Stimulated activated effector memory CD8-positive, alpha-beta T cell treated with anti-CD3 and anti-CD28 coated beads, Interleukin-12 subunit alpha, Interleukin-12 subunit beta, amount 100 ng/mL, for 72 hours (primary cell): Measurements from ENCODE around the gene UTP3.
"Not testable (repeated sequence)": the region's sequence is repeated elsewhere in the genome, so short reads cannot be mapped to it uniquely, and the experiment has no call there.

Experiments
- ATAC-seq: fragments of 150-1000 bp; cut with Tn5 transposase; 2 replicates; pipeline ENCODE4 v1.10.0; 2021
- DNase-seq, 2 donors: peaks; one replicate each; pipeline ENCODE4 v3.0.0; 2021 to 2022; ENCODE audit warnings: low spot score in 2 of 2
- H3K27ac Mint-ChIP-seq: one replicate; pipeline ENCODE4 v1.8.0; 2022; ENCODE audit warnings: mild to moderate bottlenecking, mixed read lengths
- H3K36me3 Mint-ChIP-seq: one replicate; pipeline ENCODE4 v1.8.0; 2022; ENCODE audit warnings: mild to moderate bottlenecking, mixed read lengths
- H3K4me1 Mint-ChIP-seq: one replicate; pipeline ENCODE4 v1.8.0; 2022; ENCODE audit warnings: mixed read lengths
- H3K4me3 Mint-ChIP-seq: one replicate; pipeline ENCODE4 v1.8.0; 2022; ENCODE audit warnings: mild to moderate bottlenecking, mixed read lengths
- H3K9me3 Mint-ChIP-seq: one replicate; pipeline ENCODE4 v1.8.0; 2022; ENCODE audit warnings: mixed read lengths

Gene UTP3

GRCh38 chr4:70722199-70722791 is 34.0 kb downstream of the UTP3 start:
- DNase-seq (no peak), ATAC-seq (peak; percentile 76)
- Mint-ChIP-seq H3K9me3 (no peaks in the 10 kb centered on the region), H3K36me3 (peaks cover 7% of the 10 kb centered on the region), H3K4me3 (peak overlapping the region; percentile 25), H3K4me1 (peaks cover 9% of the 10 kb centered on the region), H3K27ac (peak overlapping the region; percentile 45)

GRCh38 chr4:70724463-70724862 is 36.1 kb downstream of the UTP3 start:
- H3K27ac Mint-ChIP-seq: no peak overlapping the region
- H3K4me1 Mint-ChIP-seq: peaks cover 9% of the 10 kb centered on the region
- H3K4me3 Mint-ChIP-seq: no peak overlapping the region
- H3K36me3 Mint-ChIP-seq: peaks cover 7% of the 10 kb centered on the region
- ATAC-seq (no peak), DNase-seq (no peak)
- H3K9me3 Mint-ChIP-seq: no peaks in the 10 kb centered on the region

- Mint-ChIP-seq H3K4me1 (peaks cover 9% of the 10 kb centered on the region), H3K27ac (no peak overlapping the region), H3K36me3 (peaks cover 7% of the 10 kb centered on the region), H3K4me3 (no peak overlapping the region), H3K9me3 (no peaks in the 10 kb centered on the region)
- ATAC-seq (no peak), DNase-seq (no peak)
These were observed 37.3 kb downstream of the UTP3 start for GRCh38 chr4:70725633-70726032.

GRCh38 chr4:70726515-70726914 is 38.2 kb downstream of the UTP3 start:
- not testable (repeated sequence) for H3K4me3 Mint-ChIP-seq

GRCh38 chr4:70728091-70728490 is 39.8 kb downstream of the UTP3 start:
- H3K4me3 Mint-ChIP-seq: no peak overlapping the region
- ATAC-seq (no peak), DNase-seq (no peak)
- no peak overlapping the region for H3K27ac Mint-ChIP-seq
- no peaks in the 10 kb centered on the region for H3K36me3 Mint-ChIP-seq
- peaks cover 7% of the 10 kb centered on the region for H3K4me1 Mint-ChIP-seq
- no peaks in the 10 kb centered on the region for H3K9me3 Mint-ChIP-seq

More at GRCh38 chr4:70726515-70726914, 38.2 kb downstream of the UTP3 start:
- ATAC-seq, H3K27ac Mint-ChIP-seq, H3K4me1 Mint-ChIP-seq, H3K9me3 Mint-ChIP-seq, DNase-seq, H3K36me3 Mint-ChIP-seq: not testable (repeated sequence)

DNA sequence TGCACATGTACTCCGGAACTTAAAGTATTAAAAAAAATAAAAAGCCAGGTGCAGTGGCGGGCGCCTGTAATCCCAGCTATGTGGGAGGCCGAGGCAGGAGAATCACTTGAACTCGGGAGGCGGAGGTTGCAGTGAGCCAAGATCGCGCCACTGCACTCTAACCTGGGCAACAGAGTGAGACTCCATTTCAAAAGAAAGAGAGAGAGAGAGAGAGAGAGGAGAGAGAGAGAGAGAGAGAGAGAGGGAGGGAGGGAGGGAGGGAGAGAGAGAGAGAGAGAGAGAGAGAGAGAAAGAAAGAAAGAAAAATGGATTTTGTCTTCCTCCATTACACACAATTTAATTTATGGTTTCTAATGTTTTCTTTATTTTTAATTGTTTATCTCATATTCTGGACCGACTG is 44.5 kb downstream of the UTP3 start:
- not testable (repeated sequence) for H3K4me3 Mint-ChIP-seq, ATAC-seq, H3K36me3 Mint-ChIP-seq, H3K9me3 Mint-ChIP-seq, DNase-seq
- Mint-ChIP-seq H3K27ac (peak overlapping the region; percentile 20), H3K4me1 (peaks cover 38% of the 10 kb centered on the region)

GRCh38 chr4:70734168-70734954 is 46.0 kb downstream of the UTP3 start:
- Mint-ChIP-seq H3K36me3 (no peaks in the 10 kb centered on the region), H3K9me3 (no peaks in the 10 kb centered on the region), H3K4me3 (peak overlapping the region; percentile 60), H3K4me1 (peaks cover 38% of the 10 kb centered on the region), H3K27ac (peak overlapping the region; percentile 53)
- ATAC-seq: peak; percentile 92
- peak in 1 of 2 donors; percentile 57 for DNase-seq

DNA sequence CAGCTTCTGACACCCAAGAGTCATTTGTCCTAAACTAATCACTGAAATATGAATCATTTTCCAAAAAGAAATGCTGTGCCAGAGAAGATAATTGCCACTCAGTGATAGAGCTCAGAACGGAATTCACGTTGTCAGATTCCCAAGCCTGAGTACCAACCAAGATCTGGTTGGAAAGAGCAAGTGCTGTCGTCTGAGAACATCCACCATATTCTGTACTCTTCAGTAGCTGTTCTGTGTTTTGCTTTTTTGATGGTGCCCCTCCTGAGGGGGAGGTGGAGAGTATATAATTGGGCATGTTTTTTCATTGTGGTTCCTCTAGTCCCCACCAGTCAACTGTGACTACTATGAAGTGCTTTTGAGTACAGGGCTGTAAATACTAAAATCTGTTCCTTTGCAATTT is 46.6 kb downstream of the UTP3 start:
- Mint-ChIP-seq H3K4me3 (peak overlapping the region; percentile 60), H3K9me3 (no peaks in the 10 kb centered on the region), H3K27ac (peak overlapping the region; percentile 53), H3K36me3 (no peaks in the 10 kb centered on the region), H3K4me1 (peaks cover 38% of the 10 kb centered on the region)
- no peak for DNase-seq
- ATAC-seq: peak; percentile 49

GRCh38 chr4:70735915-70736314 is 47.6 kb downstream of the UTP3 start:
- H3K27ac Mint-ChIP-seq, DNase-seq, H3K36me3 Mint-ChIP-seq, H3K9me3 Mint-ChIP-seq: not testable (repeated sequence)
- Mint-ChIP-seq H3K4me3 (peak overlapping the region; percentile 60), H3K4me1 (peaks cover 38% of the 10 kb centered on the region)
- peak; percentile 74 for ATAC-seq

DNA sequence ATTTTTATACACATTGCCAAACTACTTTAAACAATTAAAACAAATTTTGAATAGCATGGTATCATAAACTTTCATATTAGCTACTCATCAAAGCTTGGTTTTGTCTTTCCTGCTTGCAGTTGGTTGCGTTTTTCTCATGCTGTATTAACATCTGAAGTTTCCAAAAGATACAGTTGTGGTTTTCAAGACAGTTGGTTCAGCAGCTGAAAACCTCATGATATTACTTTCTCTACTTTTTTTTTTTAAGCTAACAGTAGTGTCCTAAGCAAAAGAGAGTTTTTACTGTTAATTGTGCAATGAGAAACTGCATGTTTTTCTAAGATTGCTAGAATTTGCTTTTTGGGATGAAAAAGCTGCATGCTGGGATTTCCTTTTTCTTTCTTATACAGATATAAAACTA is 48.7 kb downstream of the UTP3 start:
- DNase-seq (no peak), ATAC-seq (no peak)
- H3K36me3 Mint-ChIP-seq: no peaks in the 10 kb centered on the region
- H3K4me3 Mint-ChIP-seq: no peak overlapping the region
- H3K4me1 Mint-ChIP-seq: peaks cover 38% of the 10 kb centered on the region
- no peaks in the 10 kb centered on the region for H3K9me3 Mint-ChIP-seq
- no peak overlapping the region for H3K27ac Mint-ChIP-seq

DNA sequence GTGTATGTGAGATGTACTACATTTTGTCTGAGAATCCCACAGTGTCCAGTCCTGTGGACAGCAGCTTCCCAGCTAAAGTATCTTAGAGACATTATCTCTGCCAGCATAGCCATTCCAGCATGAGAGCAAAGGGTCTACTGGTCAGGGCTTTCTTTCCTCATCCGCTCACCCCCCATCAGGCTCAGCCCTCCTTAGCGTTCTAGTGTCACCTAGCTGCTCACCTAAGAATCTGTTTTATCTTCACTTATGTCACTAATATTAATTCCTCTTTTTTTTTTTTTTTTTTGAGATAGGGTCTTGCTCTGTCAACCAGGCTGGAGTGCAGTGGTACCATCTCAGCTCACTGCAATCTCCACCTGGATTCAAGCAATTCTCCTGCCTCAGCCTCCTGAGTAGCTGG is 49.1 kb downstream of the UTP3 start:
- H3K27ac Mint-ChIP-seq: no peak overlapping the region
- peaks cover 38% of the 10 kb centered on the region for H3K4me1 Mint-ChIP-seq
- H3K36me3 Mint-ChIP-seq: no peaks in the 10 kb centered on the region
- no peak overlapping the region for H3K4me3 Mint-ChIP-seq
- DNase-seq: no peak
- H3K9me3 Mint-ChIP-seq: no peaks in the 10 kb centered on the region
- no peak for ATAC-seq

- Mint-ChIP-seq H3K27ac (no peak overlapping the region), H3K4me1 (peaks cover 24% of the 10 kb centered on the region), H3K9me3 (no peaks in the 10 kb centered on the region), H3K4me3 (no peak overlapping the region), H3K36me3 (no peaks in the 10 kb centered on the region)
- ATAC-seq (no peak), DNase-seq (no peak)
These were observed 51.4 kb downstream of the UTP3 start for GRCh38 chr4:70739496-70740337.
